Stimulated activated CD8-positive, alpha-beta memory T cell treated with anti-CD3 and anti-CD28 coated beads, Interleukin-4, amount 100 ng/mL, for 24 hours (primary cell): ENCODE data around the gene CFAP46.

ENCODE experiments used
- DNase-seq: peaks from one replicate; pipeline ENCODE4 v3.0.0-alpha.2; 2020; ENCODE audit warnings: low read depth

The CFAP46 gene

DNA sequence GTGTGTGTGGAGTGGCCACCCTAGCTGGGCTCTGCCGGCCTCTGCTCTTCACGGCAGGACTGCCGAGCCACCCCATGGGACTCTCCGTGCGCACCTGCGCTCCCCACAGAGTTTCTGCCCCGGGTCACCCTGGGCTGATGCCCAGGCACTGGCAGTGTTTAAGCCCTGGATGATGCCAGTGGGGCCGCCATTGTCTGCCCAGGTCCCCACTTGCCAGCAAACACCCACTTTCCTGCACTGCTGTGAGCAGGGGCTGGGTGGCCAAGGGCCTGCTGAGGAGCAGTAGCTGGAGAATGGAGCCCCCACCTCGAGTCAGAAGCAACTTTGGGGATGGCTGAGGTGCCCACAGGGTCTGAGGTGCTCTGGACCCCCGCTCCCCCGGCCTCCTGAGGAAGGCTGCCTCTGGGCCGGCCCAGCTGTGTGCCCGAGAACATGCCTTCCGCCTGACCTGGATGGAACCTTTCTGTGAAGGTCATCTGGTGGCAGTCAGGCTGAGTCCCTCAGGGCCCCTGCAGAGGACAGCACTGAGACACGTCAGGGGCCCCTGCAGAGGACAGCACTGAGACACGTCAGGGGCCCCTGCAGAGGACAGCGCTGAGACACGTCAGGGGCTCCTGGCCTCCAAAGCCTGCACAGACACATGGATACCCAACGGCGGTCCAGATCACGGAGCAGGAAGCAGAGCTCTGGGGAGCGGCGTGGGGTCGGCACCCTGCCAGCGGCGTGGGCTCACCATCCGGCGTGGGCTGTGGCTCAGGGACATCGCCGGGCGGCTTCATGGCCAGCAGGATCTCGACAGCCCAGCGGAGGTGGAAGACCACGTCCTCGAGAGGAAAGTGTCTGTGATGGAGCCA lies 62.0 kb downstream of the CFAP46 start:
- DNase-seq: no peak

DNA sequence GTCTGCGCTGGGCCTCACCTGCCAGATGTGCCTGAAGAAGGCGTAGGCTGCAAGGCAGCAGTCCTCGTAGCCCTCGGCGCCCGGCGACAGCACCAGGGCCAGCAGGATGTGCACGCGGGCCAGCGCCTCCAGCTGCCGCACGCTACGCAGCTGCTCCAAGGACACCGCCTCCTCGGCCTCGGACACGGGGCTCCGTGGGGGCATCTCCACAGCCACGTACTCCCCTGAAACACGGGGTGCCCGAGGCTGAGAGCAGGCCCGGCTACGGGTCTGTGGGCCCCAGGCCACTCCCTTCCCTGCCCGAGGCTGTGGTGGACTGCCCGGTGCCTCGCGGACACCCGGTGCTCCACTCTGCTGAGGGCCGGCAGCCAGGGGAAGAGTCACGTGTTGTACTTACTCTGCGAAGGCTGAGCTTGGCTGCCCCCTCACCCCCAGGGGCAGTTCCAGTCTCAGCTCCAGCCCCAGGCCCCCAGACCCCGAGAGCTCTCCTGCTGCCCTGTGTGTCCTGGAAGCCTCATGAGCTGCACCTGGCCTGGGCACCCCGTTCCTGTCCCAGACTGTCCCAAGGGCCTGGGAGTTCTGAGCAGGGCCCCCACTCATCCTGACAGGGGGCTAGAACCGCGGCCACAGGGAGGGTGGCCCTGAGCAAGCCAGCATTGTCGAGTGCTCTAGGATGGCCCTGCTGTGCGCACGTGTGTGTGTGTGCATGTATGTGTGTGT lies 62.8 kb downstream of the CFAP46 start:
- no peak for DNase-seq

DNA sequence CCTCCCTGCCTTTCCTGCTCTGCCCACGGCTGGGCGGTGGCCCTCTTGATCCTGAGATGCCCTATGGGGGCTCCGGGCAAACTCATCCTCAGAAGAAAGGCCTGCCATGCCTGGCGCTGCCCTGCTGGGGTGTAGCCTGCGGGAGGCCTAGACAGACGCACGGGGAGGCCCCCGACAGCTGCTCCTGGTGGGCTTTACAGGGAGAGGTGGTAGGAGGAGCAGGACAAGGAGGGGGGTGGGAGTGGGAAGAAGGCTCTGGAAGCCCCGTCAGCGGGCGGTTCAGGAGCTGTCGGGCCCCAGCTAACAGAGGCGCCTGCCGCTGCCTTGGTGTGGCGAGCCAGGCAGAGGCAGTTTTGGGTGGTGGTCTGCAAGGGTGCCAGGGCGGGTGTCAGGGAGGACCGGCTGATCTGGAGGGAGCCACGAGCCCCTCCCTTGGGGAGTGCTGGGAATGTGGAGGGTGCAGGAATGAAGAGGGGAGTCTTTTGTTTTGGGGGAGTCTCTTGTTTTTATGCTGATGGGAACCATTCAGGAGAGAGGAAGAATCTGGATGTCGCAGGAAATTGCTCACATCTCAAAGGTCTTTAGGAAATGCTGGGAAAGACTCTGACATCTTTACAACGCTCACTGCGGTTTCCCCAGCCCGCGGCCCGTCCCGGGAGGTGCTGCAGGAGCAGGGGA lies 63.5 kb downstream of the CFAP46 start:
- no peak for DNase-seq

DNA sequence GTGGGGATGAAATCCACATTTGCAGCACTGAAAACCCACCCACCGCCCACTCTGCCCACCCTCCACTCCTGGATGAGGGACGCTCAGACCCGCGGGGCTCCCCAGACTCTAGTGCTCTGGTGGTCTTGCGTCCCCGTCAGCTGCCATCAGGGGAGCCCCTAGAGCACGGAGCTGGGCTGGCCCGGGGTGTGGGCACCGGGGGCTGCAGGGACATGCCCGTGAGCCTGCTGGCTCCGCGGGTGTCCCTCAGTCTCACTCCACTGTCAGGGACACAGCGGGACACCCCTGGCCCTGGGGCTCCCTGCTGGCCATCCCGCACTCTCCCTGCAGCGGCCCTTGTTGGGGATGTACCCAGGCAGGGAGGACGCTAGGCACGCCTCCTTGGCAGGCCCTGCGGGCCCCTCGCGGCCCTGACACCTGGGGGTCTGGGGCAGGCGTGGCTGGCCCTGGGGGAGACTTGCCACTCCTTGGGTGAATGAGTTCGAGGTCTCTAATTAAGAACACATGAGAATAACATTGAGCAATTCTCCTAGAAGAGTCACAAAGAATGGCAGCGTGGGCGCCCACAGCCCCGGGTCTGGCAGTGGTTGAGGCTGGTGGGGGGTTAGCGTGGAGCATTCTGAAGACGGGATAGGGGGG lies 64.2 kb downstream of the CFAP46 start:
- DNase-seq: no peak

DNA sequence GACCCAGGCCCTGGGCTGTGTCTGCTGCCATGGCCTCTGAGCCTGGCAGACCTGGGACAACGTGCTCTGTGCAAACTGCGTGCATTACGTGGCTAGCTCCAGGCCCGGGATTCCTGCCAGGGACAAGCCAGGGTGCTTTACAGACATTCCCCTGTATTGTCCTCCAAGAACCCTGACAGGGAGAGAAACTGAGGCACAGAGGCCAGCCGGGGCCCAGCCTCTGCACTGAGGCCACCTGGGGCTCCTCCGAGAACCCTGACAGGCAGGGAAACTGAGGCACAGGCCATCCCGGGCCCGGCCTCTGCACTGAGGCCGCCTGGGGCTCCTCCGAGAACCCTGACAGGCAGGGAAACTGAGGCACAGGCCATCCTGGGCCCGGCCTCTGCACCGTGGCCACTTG lies 64.9 kb downstream of the CFAP46 start:
- no peak for DNase-seq

DNA sequence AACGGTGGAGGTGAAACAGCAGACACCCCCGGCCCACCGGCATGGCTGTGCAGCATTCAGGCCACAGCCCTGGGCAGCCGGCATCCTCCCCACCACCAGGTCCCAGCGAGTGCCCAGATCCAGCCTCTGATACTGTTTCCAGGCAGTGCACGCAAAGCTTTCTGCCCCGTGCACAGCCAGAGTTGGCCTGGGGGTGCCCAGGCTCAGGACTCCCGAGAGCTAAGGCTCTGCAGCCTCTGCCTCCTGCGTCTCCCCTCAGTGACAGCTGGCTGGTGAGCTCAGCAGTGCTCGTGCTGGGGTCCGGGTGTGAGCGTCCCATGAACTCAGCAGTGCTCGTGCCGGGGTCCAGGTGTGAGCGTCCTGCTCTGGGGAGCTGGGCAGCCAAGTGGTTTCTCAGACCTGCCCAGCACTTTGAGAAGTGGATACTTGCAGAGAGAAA lies 65.4 kb downstream of the CFAP46 start:
- no peak for DNase-seq

DNA sequence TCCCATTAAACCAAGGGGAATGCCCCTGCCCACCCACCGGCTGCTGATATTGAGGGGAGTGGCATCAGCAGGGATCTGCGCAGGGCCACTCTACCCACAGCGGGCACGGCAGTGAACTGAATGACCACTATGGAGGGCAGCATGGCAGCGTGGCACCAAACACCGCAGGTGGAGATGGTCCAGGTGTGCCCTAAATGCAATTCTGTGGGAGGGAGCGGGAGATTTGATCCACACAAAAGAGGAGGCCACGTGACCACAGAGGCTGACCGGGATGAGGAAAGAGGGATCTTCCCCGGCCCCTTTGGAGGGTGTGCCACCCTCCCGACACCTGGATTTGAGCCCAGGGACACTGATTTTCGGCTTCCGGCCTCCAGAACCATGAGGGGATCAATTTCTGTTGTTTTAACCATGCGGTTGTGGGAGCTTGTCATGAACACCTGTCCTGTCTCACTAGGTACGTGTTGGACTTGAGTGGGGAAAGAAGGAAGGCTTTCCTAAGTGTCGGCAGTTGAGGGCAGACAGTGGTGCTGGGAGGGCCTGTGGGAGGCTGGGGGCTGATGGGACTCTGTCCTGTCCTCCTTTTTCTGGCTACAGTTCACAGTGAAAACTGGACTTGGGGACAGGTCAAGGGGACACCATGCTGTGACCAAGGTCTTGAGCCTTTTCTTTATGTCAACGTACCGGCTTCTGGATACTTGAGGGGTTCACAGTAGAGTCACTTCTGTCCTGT lies 66.1 kb downstream of the CFAP46 start:
- DNase-seq: no peak

DNA sequence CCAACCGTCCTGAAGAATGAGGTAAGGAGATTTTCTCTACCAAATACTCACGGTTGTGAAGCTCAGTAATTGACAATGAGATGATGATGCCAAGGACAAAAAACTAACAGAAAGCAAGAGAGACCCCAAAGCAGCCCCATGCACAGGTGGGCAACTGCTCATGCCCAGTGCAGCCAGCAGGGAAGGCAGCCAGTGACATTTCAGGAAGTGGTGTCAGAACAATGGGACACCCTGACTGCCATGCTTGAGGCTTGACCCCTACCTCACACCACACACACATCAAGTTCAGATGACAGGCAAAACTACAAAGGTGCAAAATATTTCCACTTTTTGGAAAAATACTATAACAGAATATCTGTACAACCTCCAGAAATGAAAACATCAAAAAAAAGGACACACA lies 66.9 kb downstream of the CFAP46 start:
- no peak for DNase-seq

DNA sequence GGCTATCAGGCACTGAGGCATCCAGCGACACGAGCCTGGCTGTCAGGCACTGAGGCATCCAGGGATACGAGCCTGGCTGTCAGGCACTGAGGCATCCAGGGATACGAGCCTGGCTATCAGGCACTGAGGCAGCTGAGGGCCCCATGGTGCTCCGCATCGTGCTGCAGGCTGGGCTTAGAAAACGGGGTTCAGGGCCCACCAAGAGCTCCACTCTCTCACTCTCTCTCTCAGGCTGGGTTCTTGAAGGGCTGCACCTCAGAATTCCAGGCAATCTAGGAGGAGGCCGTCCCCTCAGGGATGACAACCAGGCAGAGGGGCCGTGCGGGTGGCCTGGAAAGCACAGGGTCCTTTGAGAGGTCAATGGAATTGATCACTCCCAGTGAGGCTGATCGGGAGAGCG lies 69.0 kb downstream of the CFAP46 start:
- no peak for DNase-seq

DNA sequence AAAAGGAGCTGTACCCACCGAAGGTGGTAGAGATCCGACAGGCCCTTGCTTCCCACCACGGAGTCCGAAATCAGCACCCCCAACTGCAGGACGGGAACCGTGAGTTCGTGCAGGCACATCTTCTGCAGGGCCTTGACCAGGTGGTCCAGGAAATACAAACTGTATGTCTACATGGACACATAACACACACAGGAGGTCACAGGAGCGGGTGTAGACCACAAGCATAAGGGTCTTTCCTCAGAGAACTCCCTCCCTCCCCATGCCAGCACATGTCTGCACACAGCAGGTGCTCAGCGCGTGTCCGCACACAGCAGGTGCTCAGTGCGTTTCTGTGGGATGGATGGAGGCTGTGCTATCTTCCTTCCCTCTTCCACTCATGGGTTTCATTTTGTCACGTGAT lies 69.7 kb downstream of the CFAP46 start:
- DNase-seq: no peak

DNA sequence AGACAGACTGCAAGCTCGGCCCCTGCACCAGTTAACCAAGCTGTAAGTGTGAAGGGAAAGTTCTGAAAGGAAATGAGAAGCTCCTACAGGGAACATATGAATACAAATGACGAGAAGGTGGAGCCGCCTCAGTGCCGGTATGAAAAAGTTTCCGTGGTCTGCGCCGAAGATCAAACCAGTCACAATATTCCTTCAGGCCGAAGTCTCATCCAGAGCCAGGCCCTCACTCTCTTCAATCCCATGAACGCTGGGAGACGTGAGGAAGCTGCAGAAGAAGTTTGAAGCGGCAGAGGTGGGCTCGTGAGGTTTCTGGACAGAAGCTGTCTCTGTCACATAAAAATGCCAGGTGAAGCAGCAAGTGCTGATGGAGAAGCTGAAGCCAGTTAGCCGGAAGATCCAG lies 71.9 kb downstream of the CFAP46 start:
- DNase-seq: no peak

DNA sequence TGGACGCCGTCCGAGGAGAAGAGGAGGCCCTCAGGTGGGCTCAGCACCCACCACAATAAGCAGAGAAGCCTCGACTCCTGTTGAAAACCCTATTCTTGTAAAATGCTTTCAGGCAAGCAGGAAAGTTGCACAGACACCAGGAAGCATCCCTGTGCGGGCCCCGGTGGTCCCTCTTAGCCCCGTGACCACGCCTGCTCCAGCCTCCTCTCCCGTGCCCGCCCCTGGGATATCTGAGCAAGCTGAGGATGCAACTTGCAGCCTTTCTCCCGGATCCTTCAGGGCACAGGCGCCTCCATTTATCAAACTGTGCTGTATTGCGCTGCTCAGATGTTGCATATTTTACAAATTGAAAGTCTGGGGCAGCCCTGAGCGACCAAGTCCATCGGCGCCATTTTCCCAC lies 72.7 kb downstream of the CFAP46 start:
- DNase-seq: no peak

DNA sequence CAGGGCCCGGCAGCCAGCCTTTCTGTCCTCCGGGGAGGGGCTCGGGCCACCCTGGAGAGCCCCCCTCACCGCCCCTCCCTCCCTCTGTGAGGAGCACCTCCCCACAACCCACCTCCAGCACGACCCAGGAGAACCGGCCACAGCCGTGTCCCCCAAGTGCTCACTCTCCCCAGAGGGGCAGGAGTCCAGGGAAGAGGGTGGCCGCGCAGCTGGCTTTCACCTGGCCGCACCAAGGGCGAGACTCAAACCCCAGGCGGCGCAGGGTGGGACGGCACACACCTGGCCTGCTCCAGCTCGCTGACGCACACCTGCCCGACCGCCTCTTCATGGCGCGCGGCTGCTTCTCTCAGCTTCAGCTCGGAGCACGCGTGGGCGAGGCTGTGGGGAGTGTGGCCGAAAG lies 73.4 kb downstream of the CFAP46 start:
- no peak for DNase-seq

DNA sequence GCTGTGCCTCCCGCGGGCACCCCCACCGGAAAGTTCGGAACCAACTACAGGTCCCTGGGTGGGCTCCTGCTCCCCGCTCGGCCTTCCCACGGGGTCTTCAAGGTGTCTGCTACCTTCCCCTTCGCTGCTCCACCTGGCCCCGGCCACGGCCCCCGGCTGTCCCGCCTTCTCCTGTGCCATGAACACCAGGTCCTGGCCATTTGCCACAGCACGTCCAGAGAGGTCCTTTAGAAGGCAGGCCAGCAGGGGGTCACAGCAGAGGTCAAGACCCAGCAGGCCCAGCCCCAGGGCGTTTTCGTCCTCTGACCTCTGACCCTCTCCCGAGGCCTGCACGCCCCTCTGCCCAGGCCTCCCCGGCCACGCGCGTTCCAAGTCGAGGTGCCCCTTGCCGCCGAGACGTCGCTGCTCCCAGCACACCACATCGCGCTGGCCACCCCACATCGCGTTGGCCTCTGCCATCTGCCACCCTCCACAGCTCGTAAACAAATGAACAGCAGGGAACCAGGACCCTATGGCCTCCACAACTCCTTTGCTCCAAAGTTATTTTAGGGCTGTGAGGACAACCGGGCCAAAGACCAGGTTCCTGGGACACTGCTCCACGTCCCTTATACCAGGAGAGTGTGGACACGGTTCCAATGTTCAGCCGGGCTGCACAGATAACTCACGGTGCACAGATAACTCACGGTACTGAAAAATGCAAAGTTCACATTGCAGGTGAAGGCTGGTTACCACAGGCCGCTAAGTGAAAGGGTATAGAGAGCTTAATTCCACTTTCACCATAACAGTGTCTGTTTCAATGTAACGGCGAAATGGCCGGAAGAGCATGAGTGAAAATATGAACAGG lies 74.3 kb downstream of the CFAP46 start:
- no peak for DNase-seq

DNA sequence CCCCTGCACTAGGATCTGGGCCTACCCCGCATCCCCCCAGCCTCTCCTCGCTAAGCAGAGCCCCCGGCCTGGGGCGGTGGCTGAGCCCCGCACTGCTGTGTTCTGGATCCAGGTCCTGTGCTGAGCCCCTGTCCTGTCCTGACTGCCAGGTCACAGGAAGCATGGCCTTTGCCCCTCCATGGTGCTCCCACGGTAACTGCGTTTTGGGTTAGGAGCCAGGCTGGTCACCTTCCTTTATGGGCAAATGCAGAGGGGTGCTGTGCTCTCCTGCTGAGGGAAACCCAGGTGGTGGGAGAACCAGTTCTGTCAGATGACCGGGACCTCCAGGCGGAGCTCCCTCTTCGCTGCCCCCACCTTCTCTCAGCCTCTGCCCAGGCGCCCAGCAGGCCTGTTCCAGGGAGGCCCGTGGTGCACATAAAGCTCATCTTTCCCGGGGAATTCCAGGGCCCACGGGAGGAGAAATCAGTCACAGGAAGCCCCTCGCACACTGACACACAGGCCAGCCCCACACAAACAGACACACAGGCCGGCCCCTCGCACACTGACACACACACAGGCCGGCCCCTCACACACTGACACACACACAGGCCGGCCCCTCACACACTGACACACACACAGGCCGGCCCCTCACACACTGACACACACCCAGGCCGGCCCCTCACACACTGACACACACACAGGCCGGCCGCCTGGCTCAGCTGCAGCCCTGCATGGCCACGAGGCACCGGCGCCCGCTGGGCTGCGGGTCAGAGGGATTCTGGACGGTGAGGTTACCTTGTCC lies 75.6 kb downstream of the CFAP46 start:
- no peak for DNase-seq

DNA sequence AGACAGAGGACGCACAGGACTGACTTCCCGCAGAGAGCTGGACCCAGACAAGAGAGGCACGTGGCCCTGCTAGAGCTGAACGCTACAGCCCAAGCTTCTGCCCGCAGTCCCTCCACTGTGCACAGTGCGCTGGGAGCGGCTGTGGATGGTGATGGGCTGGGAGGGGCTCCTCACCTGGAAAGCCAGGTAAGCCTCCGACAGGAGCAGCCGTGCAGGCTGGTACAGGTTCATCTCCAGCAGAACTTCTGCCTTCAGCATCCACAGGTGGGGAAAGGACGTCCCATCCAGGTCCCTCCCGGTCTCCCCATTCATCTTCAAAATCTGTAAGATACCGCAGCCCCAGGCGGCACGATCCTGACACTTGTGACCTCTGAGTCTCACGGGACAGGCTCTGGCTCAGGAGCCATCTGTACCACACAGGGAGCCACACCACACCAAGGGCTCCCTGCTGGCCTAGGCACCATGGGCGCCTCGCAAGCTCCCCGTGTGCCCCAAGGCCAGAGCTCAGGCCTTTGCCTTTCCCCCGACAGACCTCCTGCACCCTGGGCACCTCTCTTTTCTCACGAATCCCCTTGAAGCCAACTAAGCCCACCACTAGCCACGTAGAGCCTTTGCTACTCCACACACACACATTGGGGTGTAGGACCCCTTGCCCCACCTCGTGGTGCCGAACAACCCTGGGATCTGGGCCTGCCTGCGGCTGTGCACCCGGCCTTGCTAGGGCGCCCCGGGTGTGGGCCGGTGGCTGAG lies 76.3 kb downstream of the CFAP46 start:
- no peak for DNase-seq

DNA sequence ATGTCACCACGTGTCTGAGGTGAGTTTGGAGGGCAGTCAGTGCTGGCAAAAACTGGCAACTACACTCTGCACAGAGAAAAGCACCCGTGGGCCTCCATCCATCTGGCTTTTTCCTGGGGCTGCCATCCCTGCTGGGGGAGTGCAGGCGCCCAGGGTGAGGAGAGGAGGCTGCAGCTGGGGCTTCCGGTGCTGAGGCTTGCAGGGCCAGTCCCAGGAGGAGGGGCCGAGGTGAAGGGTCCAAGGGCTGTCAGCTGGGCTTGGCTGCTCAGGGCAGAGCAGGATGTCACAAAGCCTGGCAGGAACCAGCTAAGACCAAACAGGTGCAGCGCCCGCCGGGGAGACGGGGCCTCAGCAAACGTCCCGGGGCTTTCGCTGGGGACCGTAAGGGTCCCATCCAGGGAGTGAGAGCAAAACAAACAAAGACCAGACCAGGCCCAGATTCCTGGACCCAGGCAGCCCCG lies 77.2 kb downstream of the CFAP46 start:
- no peak for DNase-seq

DNA sequence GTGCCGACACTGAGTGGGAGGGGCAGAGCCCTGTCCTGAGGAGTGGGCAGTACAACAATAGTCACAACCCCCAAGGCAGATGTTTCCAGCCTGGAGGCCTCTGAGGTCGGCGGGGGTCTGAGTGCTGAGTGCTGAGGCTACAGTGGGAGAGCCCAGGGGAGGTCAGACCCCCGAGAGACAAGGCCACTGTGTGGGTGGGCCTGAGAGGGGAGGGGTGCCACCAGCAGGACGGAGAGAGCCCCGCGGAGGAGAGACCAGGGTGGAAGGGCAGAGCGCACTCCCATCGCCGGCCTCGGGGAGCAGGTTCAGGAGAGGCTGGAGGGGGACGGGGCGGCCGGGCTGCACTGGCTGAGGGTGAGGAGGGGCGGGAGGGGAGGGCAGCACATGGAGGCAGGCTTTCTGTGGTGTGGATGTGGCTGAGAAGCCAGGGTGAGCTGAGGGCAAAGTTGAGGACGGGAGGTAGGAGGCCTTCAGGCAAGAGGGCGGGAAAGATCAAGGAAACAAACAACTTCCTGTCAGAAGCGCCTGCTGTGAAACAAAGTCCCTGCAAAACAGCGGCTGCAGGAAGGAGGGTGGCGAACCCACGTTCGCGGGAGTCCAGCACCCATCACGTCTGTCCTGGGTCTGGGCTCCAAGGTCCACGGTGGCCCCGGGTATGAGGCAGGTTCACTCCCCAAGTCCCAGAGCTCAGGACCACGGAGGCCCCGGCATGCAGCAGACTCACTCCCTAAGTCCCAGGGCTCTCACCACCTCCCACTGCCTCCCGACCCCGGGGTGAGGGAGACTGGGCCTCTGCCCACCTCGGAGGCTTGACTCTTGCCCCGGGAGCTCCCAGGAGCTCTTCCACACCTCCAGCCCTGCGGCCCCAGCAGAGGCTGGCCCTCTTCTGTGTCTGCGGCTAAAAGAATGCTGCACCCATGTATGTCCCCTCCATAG lies 79.6 kb downstream of the CFAP46 start:
- no peak for DNase-seq
